Endothelial cell (in vitro differentiated cells): ENCODE data around the gene NCKAP5L. TPM values are rescaled to one million over a fixed set of nuclear protein-coding genes. Genes with fewer than 3 reads are reported as not detected.
A peak's percentile ranks its signal among the peaks of the same experiment; 100 is the strongest.

ENCODE experiments used
- DNase-seq: peaks from one replicate; pipeline ENCODE4 v3.0.0; 2021; ENCODE audit warnings: low spot score
- H3K27ac Mint-ChIP-seq: one replicate; pipeline ENCODE4 v1.8.0; 2021; ENCODE audit warnings: mixed read lengths, inconsistent platforms; ENCODE audit not compliant: unreplicated experiment
- H3K27me3 Mint-ChIP-seq: one replicate; pipeline ENCODE4 v1.8.0; 2021; ENCODE audit warnings: mild to moderate bottlenecking, moderate library complexity, mixed read lengths, inconsistent platforms; ENCODE audit not compliant: unreplicated experiment
- H3K36me3 Mint-ChIP-seq: one replicate; pipeline ENCODE4 v1.8.0; 2021; ENCODE audit warnings: mild to moderate bottlenecking, low read depth, mixed read lengths, inconsistent platforms; ENCODE audit not compliant: unreplicated experiment
- H3K4me1 Mint-ChIP-seq: one replicate; pipeline ENCODE4 v1.8.0; 2021; ENCODE audit warnings: mild to moderate bottlenecking, mixed read lengths, inconsistent platforms; ENCODE audit not compliant: unreplicated experiment
- H3K4me3 Mint-ChIP-seq: one replicate; pipeline ENCODE4 v1.8.0; 2021; ENCODE audit warnings: mild to moderate bottlenecking, mixed read lengths, inconsistent platforms; ENCODE audit not compliant: unreplicated experiment
- H3K9me3 Mint-ChIP-seq: one replicate; pipeline ENCODE4 v1.8.0; 2021; ENCODE audit warnings: mixed read lengths, inconsistent platforms; ENCODE audit not compliant: unreplicated experiment
- CTCF ChIP-seq: fragments of 200-600 bp; sonication (generic); IDR thresholded peaks from one replicate; pipeline ENCODE4 v1.5.0; 2021; ENCODE audit warnings: antibody characterized with exemption; ENCODE audit not compliant: unreplicated experiment
- total RNA-seq: library from RNA; stranded (reverse); fragmentation: NEBNext Ultra II Directional; extraction: Animal tissue kit (Norgen Biotek cat#: 25700); gene quantifications from one replicate; pipeline ENCODE4 v1.2.1, GENCODE V29; 2021; ENCODE audit not compliant: unreplicated experiment

The NCKAP5L gene
- total RNA-seq, 1 donor from 2014 or later = 70.9 TPM

GRCh38 chr12:49824416-49824815 lies 3.8 kb downstream of the NCKAP5L start:
- H3K4me3 Mint-ChIP-seq = no peak overlapping the region
- no peak for DNase-seq
- peaks cover 17% of the 10 kb centered on the region for H3K27me3 Mint-ChIP-seq
- peaks cover 57% of the 10 kb centered on the region for H3K4me1 Mint-ChIP-seq
- H3K27ac Mint-ChIP-seq = no peak overlapping the region
- H3K9me3 Mint-ChIP-seq = no peaks in the 10 kb centered on the region
- peaks cover 23% of the 10 kb centered on the region for H3K36me3 Mint-ChIP-seq
- TF ChIP-seq CTCF = no peak

- Mint-ChIP-seq H3K27me3 (peaks cover 15% of the 10 kb centered on the region), H3K4me3 (no peak overlapping the region), H3K27ac (no peak overlapping the region), H3K9me3 (no peaks in the 10 kb centered on the region), H3K4me1 (peaks cover 54% of the 10 kb centered on the region), H3K36me3 (peaks cover 25% of the 10 kb centered on the region)
- TF ChIP-seq CTCF = no peak
- DNase-seq = no peak
Measured at GRCh38 chr12:49823951-49824350, 4.3 kb downstream of the NCKAP5L start.

- no peak for TF ChIP-seq CTCF
- Mint-ChIP-seq H3K27ac (no peak overlapping the region), H3K4me1 (peaks cover 50% of the 10 kb centered on the region), H3K27me3 (peaks cover 12% of the 10 kb centered on the region), H3K9me3 (no peaks in the 10 kb centered on the region), H3K36me3 (peaks cover 25% of the 10 kb centered on the region), H3K4me3 (no peak overlapping the region)
- DNase-seq = no peak
Measured at GRCh38 chr12:49823350-49823749, 4.9 kb downstream of the NCKAP5L start.

- H3K27me3 Mint-ChIP-seq = peaks cover 9% of the 10 kb centered on the region
- H3K4me1 Mint-ChIP-seq = peaks cover 44% of the 10 kb centered on the region
- H3K9me3 Mint-ChIP-seq = no peaks in the 10 kb centered on the region
- DNase-seq = no peak
- H3K36me3 Mint-ChIP-seq = peaks cover 24% of the 10 kb centered on the region
- peak overlapping the region; percentile 48 for H3K27ac Mint-ChIP-seq
- TF ChIP-seq CTCF = no peak
- peak overlapping the region; percentile 25 for H3K4me3 Mint-ChIP-seq
Measured at GRCh38 chr12:49821373-49822287, 6.6 kb downstream of the NCKAP5L start.

- TF ChIP-seq CTCF = no peak
Measured at GRCh38 chr12:49819786-49820185, 8.4 kb downstream of the NCKAP5L start.

More at GRCh38 chr12:49819786-49820185, 8.4 kb downstream of the NCKAP5L start:
- H3K9me3 Mint-ChIP-seq = no peaks in the 10 kb centered on the region
- DNase-seq = no peak
- peaks cover 6% of the 10 kb centered on the region for H3K27me3 Mint-ChIP-seq
- H3K4me3 Mint-ChIP-seq = peak overlapping the region; percentile 15
- peak overlapping the region; percentile 36 for H3K27ac Mint-ChIP-seq
- H3K4me1 Mint-ChIP-seq = peaks cover 35% of the 10 kb centered on the region
- H3K36me3 Mint-ChIP-seq = peaks cover 26% of the 10 kb centered on the region
